Measurements from ENCODE around the gene MPHOSPH8.
"Not testable (repeated sequence)": the region's sequence is repeated elsewhere in the genome, so short reads cannot be mapped to it uniquely, and the experiment has no call there.

Gene MPHOSPH8

DNA sequence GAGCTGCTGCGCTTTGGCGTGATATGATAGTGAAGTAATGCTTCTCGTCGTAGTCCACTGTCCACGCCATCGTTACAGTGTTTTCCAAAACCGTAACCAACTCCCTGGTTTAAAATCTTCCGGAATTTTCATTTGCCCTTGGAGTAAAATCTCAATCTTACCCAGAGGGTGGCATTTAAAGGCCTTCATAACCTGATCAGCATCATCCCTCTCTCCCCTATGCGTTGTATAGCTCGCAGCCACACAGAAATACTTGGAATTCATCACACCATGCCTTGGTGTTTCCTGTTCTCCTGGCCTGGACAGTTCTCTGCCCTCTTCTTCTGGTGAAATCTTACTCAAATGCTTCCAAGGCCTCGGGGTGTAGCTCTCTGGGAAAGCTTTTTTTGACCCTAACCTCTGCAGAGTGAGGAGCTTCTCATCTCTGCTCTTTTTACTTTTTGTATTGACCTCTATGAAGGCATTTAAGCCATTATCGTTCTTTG is 839 bp downstream of the MPHOSPH8 start:
- H2AFZ ChIP-seq (ENCODE audit: low read length): no peak overlapping the region
- peaks cover 56% of the 10 kb centered on the region for H3K79me2 ChIP-seq (ENCODE audit: low read length)
- H3K9me2 ChIP-seq (replicated peaks; ENCODE audit: insufficient read depth, low read length): no peaks in the 10 kb centered on the region
- no peaks in the 10 kb centered on the region for H3K27me3 ChIP-seq (replicated peaks; ENCODE audit: insufficient read depth, low read length)
- peak; percentile 8 for DNase-seq
- H3F3A ChIP-seq (ENCODE audit: insufficient read depth, low read length): no peaks in the 10 kb centered on the region
- H3K9ac ChIP-seq (ENCODE audit: low read length): peak overlapping the region; percentile 66
- H3K4me1 ChIP-seq (ENCODE audit: low read length): no peaks in the 10 kb centered on the region
- peak overlapping the region; percentile 64 for H3K4me3 ChIP-seq (ENCODE audit: low read length)
- peak overlapping the region; percentile 64 for H3K4me2 ChIP-seq (ENCODE audit: low read depth, low read length)
- TF ChIP-seq EZH2 (optimal IDR thresholded peaks at IDR 0.05; ENCODE audit: low read depth, low read length): no peak
- TF ChIP-seq, protein P1, sequence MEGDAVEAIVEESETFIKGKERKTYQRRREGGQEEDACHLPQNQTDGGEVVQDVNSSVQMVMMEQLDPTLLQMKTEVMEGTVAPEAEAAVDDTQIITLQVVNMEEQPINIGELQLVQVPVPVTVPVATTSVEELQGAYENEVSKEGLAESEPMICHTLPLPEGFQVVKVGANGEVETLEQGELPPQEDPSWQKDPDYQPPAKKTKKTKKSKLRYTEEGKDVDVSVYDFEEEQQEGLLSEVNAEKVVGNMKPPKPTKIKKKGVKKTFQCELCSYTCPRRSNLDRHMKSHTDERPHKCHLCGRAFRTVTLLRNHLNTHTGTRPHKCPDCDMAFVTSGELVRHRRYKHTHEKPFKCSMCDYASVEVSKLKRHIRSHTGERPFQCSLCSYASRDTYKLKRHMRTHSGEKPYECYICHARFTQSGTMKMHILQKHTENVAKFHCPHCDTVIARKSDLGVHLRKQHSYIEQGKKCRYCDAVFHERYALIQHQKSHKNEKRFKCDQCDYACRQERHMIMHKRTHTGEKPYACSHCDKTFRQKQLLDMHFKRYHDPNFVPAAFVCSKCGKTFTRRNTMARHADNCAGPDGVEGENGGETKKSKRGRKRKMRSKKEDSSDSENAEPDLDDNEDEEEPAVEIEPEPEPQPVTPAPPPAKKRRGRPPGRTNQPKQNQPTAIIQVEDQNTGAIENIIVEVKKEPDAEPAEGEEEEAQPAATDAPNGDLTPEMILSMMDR (IDR thresholded peaks at IDR 0.05; ENCODE audit: low read length): no peak
- TF ChIP-seq EZH2phosphoT487 (IDR thresholded peaks at IDR 0.05; ENCODE audit: low read length): no peak
- H3K27ac ChIP-seq (ENCODE audit: low read length): no peak overlapping the region; the same call in 1 of the 2 replicates
- H3K9me3 ChIP-seq (replicated peaks; ENCODE audit: insufficient read depth, low read length): no peaks in the 10 kb centered on the region
- H4K20me1 ChIP-seq (ENCODE audit: insufficient read depth, low read length): no peaks in the 10 kb centered on the region
- H3K36me3 ChIP-seq (replicated peaks; ENCODE audit: insufficient read depth, low read length): no peaks in the 10 kb centered on the region

DNA sequence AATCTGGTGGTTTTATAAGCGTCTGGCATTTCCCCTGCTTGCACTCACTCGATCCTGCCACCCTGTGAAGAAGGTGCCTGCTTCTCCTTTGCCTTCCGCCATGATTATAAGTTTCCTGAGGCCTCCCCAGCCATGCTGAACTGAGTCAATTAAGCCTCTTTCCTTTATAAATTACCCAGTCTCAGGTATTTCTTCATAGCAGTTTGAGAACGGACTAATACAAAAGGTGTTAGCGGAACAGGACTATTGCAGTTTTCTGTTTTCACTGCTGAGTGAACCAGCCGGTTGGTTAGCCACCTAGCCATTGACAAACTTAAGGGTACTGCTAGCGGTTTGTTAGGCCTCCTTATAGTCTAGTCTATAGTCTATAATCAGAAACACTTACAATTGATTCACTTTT is 2.5 kb downstream of the MPHOSPH8 start:
- not testable (repeated sequence) for DNase-seq; H3K27ac ChIP-seq (ENCODE audit: low read length); H3K36me3 ChIP-seq (replicated peaks; ENCODE audit: insufficient read depth, low read length); H4K20me1 ChIP-seq (ENCODE audit: insufficient read depth, low read length); H3K4me3 ChIP-seq (ENCODE audit: low read length); H3K9me2 ChIP-seq (replicated peaks; ENCODE audit: insufficient read depth, low read length); H3K9me3 ChIP-seq (replicated peaks; ENCODE audit: insufficient read depth, low read length); H3K4me2 ChIP-seq (ENCODE audit: low read depth, low read length); H3K9ac ChIP-seq (ENCODE audit: low read length); H2AFZ ChIP-seq (ENCODE audit: low read length); H3K4me1 ChIP-seq (ENCODE audit: low read length); H3K27me3 ChIP-seq (replicated peaks; ENCODE audit: insufficient read depth, low read length); H3F3A ChIP-seq (ENCODE audit: insufficient read depth, low read length)
- H3K79me2 ChIP-seq (ENCODE audit: low read length): peaks cover 69% of the 10 kb centered on the region

DNA sequence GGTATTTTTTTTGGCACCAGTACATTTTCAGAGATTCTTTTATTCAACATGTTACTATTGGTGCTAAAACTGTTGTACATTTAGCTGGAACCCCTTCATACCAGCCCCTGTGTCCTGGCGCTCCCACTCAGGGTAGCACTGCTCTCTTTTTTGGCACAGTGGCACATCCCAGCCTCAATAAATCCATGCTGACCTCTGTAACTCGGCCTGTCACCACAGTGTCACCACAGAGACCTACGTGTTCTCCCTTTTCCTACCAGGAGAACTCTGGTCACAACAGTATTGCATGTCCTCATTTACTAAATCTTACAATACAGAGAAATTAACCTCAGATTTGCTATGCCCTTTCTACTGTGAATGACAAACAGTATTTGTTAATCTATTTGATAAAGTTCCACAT is 10.2 kb downstream of the MPHOSPH8 start:
- Histone ChIP-seq H3F3A (ENCODE audit: insufficient read depth, low read length) (no peaks in the 10 kb centered on the region), H3K4me1 (ENCODE audit: low read length) (no peaks in the 10 kb centered on the region), H4K20me1 (ENCODE audit: insufficient read depth, low read length) (no peaks in the 10 kb centered on the region), H3K9me2 (replicated peaks; ENCODE audit: insufficient read depth, low read length) (no peaks in the 10 kb centered on the region), H3K9me3 (replicated peaks; ENCODE audit: insufficient read depth, low read length) (no peaks in the 10 kb centered on the region), H3K9ac (ENCODE audit: low read length) (no peak overlapping the region), H3K4me3 (ENCODE audit: low read length) (no peak overlapping the region), H3K79me2 (ENCODE audit: low read length) (peaks cover 28% of the 10 kb centered on the region), H2AFZ (ENCODE audit: low read length) (no peak overlapping the region), H3K36me3 (replicated peaks; ENCODE audit: insufficient read depth, low read length) (no peaks in the 10 kb centered on the region), H3K27ac (ENCODE audit: low read length) (no peak overlapping the region), H3K4me2 (ENCODE audit: low read depth, low read length) (no peak overlapping the region), H3K27me3 (replicated peaks; ENCODE audit: insufficient read depth, low read length) (no peaks in the 10 kb centered on the region)
- TF ChIP-seq EZH2 (optimal IDR thresholded peaks at IDR 0.05; ENCODE audit: low read depth, low read length): no peak
- TF ChIP-seq EZH2phosphoT487 (IDR thresholded peaks at IDR 0.05; ENCODE audit: low read length): no peak
- TF ChIP-seq, protein P1 (IDR thresholded peaks at IDR 0.05; ENCODE audit: low read length): no peak
- DNase-seq: no peak

DNA sequence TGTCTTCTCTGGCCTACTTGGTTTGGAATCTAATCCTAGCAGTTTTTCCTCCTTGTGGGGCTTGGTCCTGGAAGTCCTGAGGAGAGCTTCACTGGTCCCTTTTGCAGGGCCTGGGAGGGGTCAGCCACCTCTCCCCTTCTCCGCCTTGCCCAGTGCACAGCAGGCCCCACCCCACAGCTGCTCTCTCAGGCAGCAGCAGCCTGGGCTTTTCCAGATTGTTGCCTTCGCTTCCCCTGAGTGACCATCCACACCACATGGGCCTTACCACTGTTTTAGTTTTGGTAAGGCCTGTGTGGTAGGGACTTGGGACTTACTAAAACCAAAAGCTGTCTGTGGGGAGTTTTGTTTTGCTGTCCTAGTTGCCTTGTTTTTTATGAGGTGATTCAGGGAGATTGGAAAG is 11.5 kb downstream of the MPHOSPH8 start:
- no peaks in the 10 kb centered on the region for H3K27me3 ChIP-seq (replicated peaks; ENCODE audit: insufficient read depth, low read length)
- H3K4me3 ChIP-seq (ENCODE audit: low read length): no peak overlapping the region
- no peak overlapping the region for H3K9ac ChIP-seq (ENCODE audit: low read length)
- no peaks in the 10 kb centered on the region for H3F3A ChIP-seq (ENCODE audit: insufficient read depth, low read length)
- no peaks in the 10 kb centered on the region for H3K9me3 ChIP-seq (replicated peaks; ENCODE audit: insufficient read depth, low read length)
- no peak for TF ChIP-seq EZH2 (optimal IDR thresholded peaks at IDR 0.05; ENCODE audit: low read depth, low read length)
- TF ChIP-seq EZH2phosphoT487 (IDR thresholded peaks at IDR 0.05; ENCODE audit: low read length): no peak
- TF ChIP-seq, protein P1 (IDR thresholded peaks at IDR 0.05; ENCODE audit: low read length): no peak
- peaks cover 16% of the 10 kb centered on the region for H3K79me2 ChIP-seq (ENCODE audit: low read length)
- H3K4me2 ChIP-seq (ENCODE audit: low read depth, low read length): no peak overlapping the region
- no peaks in the 10 kb centered on the region for H3K9me2 ChIP-seq (replicated peaks; ENCODE audit: insufficient read depth, low read length)
- H4K20me1 ChIP-seq (ENCODE audit: insufficient read depth, low read length): no peaks in the 10 kb centered on the region
- H2AFZ ChIP-seq (ENCODE audit: low read length): no peak overlapping the region
- H3K27ac ChIP-seq (ENCODE audit: low read length): no peak overlapping the region
- H3K36me3 ChIP-seq (replicated peaks; ENCODE audit: insufficient read depth, low read length): no peaks in the 10 kb centered on the region
- no peaks in the 10 kb centered on the region for H3K4me1 ChIP-seq (ENCODE audit: low read length)
- DNase-seq: no peak

All from MM.1S (cell line).